HepG2 (cell line): Measurements from ENCODE around the gene STARD10. TPM values are rescaled to one million over a fixed set of nuclear protein-coding genes. Genes with fewer than 3 reads are reported as not detected.

Experiments used
- ARID5B ChIP-seq: IDR thresholded peaks from 2 replicates; pipeline ENCODE4 v1.4.0; 2020; ENCODE audit warnings: mild to moderate bottlenecking, missing genetic modification reagents
- ATRX ChIP-seq: sonication (generic); formaldehyde crosslinking; IDR thresholded peaks from 2 replicates; pipeline ENCODE4 v1.4.0; 2020; ENCODE audit warnings: missing genetic modification reagents, borderline replicate concordance
- DR1 ChIP-seq: sonication (generic); formaldehyde crosslinking; IDR thresholded peaks from 2 replicates; pipeline ENCODE4 v1.8.0; 2021; ENCODE audit warnings: mild to moderate bottlenecking, missing genetic modification reagents, inconsistent platforms
- ELF3 ChIP-seq: IDR thresholded peaks from 2 replicates; pipeline ENCODE4 v1.6.1; 2016; ENCODE audit warnings: missing genetic modification reagents, missing compliant biosample characterization
- FOXO4 ChIP-seq: sonication (generic); formaldehyde crosslinking; conservative IDR thresholded peaks from 2 replicates; pipeline ENCODE4 v1.8.1; 2023; ENCODE audit warnings: missing genetic modification reagents
- GLI4 ChIP-seq: sonication (generic); formaldehyde crosslinking; IDR thresholded peaks from 2 replicates; pipeline ENCODE4 v1.5.1; 2020; ENCODE audit warnings: missing genetic modification reagents, mild to moderate bottlenecking, moderate library complexity, borderline replicate concordance
- HBP1 ChIP-seq: IDR thresholded peaks from 2 replicates; pipeline ENCODE4 v1.6.1; 2016; ENCODE audit warnings: low read depth, control low read depth
- HDAC6 ChIP-seq: fragments of 200-600 bp; sonication (generic); IDR thresholded peaks from 2 replicates; pipeline ENCODE4 v1.7.0; 2017; ENCODE audit warnings: mild to moderate bottlenecking, antibody characterized with exemption, low read length, low read depth
- ISL2 ChIP-seq: sonication (generic); formaldehyde crosslinking; IDR thresholded peaks from 2 replicates; pipeline ENCODE4 v1.5.0; 2020; ENCODE audit warnings: missing genetic modification reagents
- MLX ChIP-seq: IDR thresholded peaks from 2 replicates; pipeline ENCODE4 v1.6.1; 2016
- PLRG1 ChIP-seq: fragments of 450-650 bp; conservative IDR thresholded peaks from 2 replicates; pipeline ENCODE4 v1.6.1; 2016
- POLR2A ChIP-seq, 2 experiments: IDR thresholded peaks; 2 replicates each; pipeline ENCODE4 v1.6.1; 2011; ENCODE audit warnings: low read depth in 2 of 2, low read length in 2 of 2, mild to moderate bottlenecking in 1 of 2, moderate library complexity in 1 of 2; ENCODE audit not compliant: insufficient read depth in 1 of 2
- SCMH1 ChIP-seq: sonication (generic); formaldehyde crosslinking; IDR thresholded peaks from 2 replicates; pipeline ENCODE4 v1.9.0; 2021; ENCODE audit warnings: missing genetic modification reagents, mild to moderate bottlenecking, borderline replicate concordance
- SP1 ChIP-seq, 2 experiments: fragments of 450-650 bp in 1 of 2; sonication (generic) in 1 of 2; formaldehyde crosslinking in 1 of 2; IDR thresholded peaks; 2 replicates each; pipeline versions ENCODE4 v1.4.0 to v1.6.1; 2016 to 2020; ENCODE audit warnings: missing genetic modification reagents in 1 of 2
- SP5 ChIP-seq: IDR thresholded peaks from 2 replicates; pipeline ENCODE4 v1.6.1; 2016; ENCODE audit warnings: low read depth, borderline replicate concordance
- TCF12 ChIP-seq, 2 experiments: fragments of 450-650 bp in 1 of 2; sonication (generic) in 1 of 2; formaldehyde crosslinking in 1 of 2; IDR thresholded peaks; 2 replicates each; pipeline versions ENCODE4 v1.6.1 to v1.8.0; 2017 to 2022; ENCODE audit warnings: antibody characterized with exemption in 1 of 2, mild to moderate bottlenecking in 1 of 2, missing genetic modification reagents in 1 of 2, moderate library complexity in 1 of 2
- THAP7 ChIP-seq: sonication (generic); formaldehyde crosslinking; IDR thresholded peaks from 2 replicates; pipeline ENCODE4 v1.8.1; 2023; ENCODE audit warnings: mild to moderate bottlenecking, missing genetic modification reagents
- ZGPAT ChIP-seq: IDR thresholded peaks from 2 replicates; pipeline ENCODE4 v1.6.1; 2016; ENCODE audit warnings: mild to moderate bottlenecking
- ZKSCAN8 ChIP-seq: IDR thresholded peaks from 2 replicates; pipeline ENCODE4 v1.6.1; 2016; ENCODE audit warnings: borderline replicate concordance, missing genetic modification reagents, missing compliant biosample characterization
- ZNF33B ChIP-seq: sonication (generic); formaldehyde crosslinking; IDR thresholded peaks from 2 replicates; pipeline ENCODE4 v1.5.1; 2020; ENCODE audit warnings: mild to moderate bottlenecking, missing genetic modification reagents
- ZNF720 ChIP-seq: sonication (generic); formaldehyde crosslinking; IDR thresholded peaks from 2 replicates; pipeline ENCODE4 v1.4.0; 2020; ENCODE audit warnings: missing genetic modification reagents
- ZNF724P ChIP-seq: sonication (generic); formaldehyde crosslinking; IDR thresholded peaks from 2 replicates; pipeline ENCODE4 v1.8.0; 2022; ENCODE audit warnings: missing genetic modification reagents, borderline replicate concordance
- polyA plus RNA-seq, 8 experiments: library from polyadenylated mRNA; depleted of rRNA in 3 of 8; stranded (reverse) in 7 of 8; unstranded in 1 of 8; fragments of >200 nt; fragmentation: Illumina TruSeq in 4 of 8; extraction: Trizol in 4 of 8; gene quantifications; 2 replicates each; pipeline versions ENCODE4 v1.2.1 to v1.2.3, GENCODE V29; 2011 to 2016; ENCODE audit warnings: low read depth in 4 of 8, missing spikeins in 1 of 8, mixed read lengths in 1 of 8; ENCODE audit not compliant: insufficient read depth in 1 of 8
- total RNA-seq, 5 experiments: library from RNA; depleted of rRNA; stranded (reverse); fragments of >200 nt; fragmentation: Illumina TruSeq; extraction: Trizol; gene quantifications; 2 replicates each; pipeline ENCODE4 v1.2.3, GENCODE V29; 2016; ENCODE audit warnings: low read depth in 1 of 5

Gene STARD10
- total and polyA plus RNA-seq, 2 of the 13 experiments (the other 11 are each of a cell fraction or from before 2014, with no cell fraction given): 260 to 341 TPM

- TF ChIP-seq ELF3 (0 out of 2 replicates have a peak, but pooled peaks have one; percentile 14), TCF12 (IDR thresholded peaks at IDR 0.05) (no peak), TCF12 (CRISPR knock-in tag; IDR thresholded peaks at IDR 0.05) (no peak), DR1 (CRISPR knock-in tag) (no peak), ZGPAT (CRISPR knock-in tag) (peak; percentile 28; the same call in 1 of the 2 replicates), MLX (CRISPR knock-in tag) (0 out of 2 replicates have a peak, but pooled peaks have one; percentile 36), ZNF724P (CRISPR knock-in tag) (no peak), ARID5B (CRISPR knock-in tag) (peak; percentile 49), THAP7 (CRISPR knock-in tag) (no peak), FOXO4 (CRISPR knock-in tag) (no peak), POLR2A (IDR thresholded peaks at IDR 0.05; ENCODE audit: insufficient read depth in 1 of 2, low read depth in 2 of 2, low read length in 2 of 2) (no peak), SP5 (peak; percentile 63; the same call in 1 of the 2 replicates), GLI4 (no peak), SP1 (IDR thresholded peaks at IDR 0.05) (no peak), SP1 (CRISPR knock-in tag; IDR thresholded peaks at IDR 0.05) (no peak), ISL2 (CRISPR knock-in tag) (0 out of 2 replicates have a peak, but pooled peaks have one; percentile 30), PLRG1 (no peak), ZKSCAN8 (CRISPR knock-in tag) (no peak), ZNF720 (CRISPR knock-in tag) (no peak), HDAC6 (no peak), ZNF33B (CRISPR knock-in tag) (no peak), HBP1 (CRISPR knock-in tag) (no peak), SCMH1 (CRISPR knock-in tag) (no peak), ATRX (CRISPR knock-in tag) (no peak)
These were observed 43.8 kb downstream of the STARD10 start (continued) for GRCh38 chr11:72750086-72750485.
